Natural killer cell (primary cell): Measurements from ENCODE around the gene MIF4GD. TPM values are rescaled to one million over a fixed set of nuclear protein-coding genes. Genes with fewer than 3 reads are reported as not detected.
"Not testable (repeated sequence)": the region's sequence is repeated elsewhere in the genome, so short reads cannot be mapped to it uniquely, and the experiment has no call there.

ENCODE experiments used
- ATAC-seq, 3 donors: fragments of 150-1000 bp in 2 of 3; fragments of 200-7000 bp in 1 of 3; cut with Tn5 transposase; 1 replicate in 1 of 3; 2 replicates in 2 of 3; pipeline ENCODE4 v1.10.0; 2021; ENCODE audit warnings: mild to moderate bottlenecking in 2 of 3, moderate library complexity in 2 of 3
- DNase-seq, 2 donors: peaks; one replicate each; pipeline versions ENCODE4 v3.0.0 to v3.0.0-alpha.2; 2013 to 2021; ENCODE audit warnings: mixed read lengths in 1 of 2
- H3K27ac ChIP-seq: one replicate; pipeline ENCODE4 v1.5.1; 2013; ENCODE audit warnings: mild to moderate bottlenecking, low read length
- H3K27me3 ChIP-seq: one replicate; pipeline ENCODE4 v1.6.1; 2013; ENCODE audit warnings: low read length; ENCODE audit not compliant: control insufficient read depth, insufficient read depth
- H3K36me3 ChIP-seq: one replicate; pipeline ENCODE4 v1.6.1; 2013; ENCODE audit warnings: low read length; ENCODE audit not compliant: control insufficient read depth, insufficient read depth
- H3K4me1 ChIP-seq: one replicate; pipeline ENCODE4 v1.6.1; 2013; ENCODE audit warnings: low read length; ENCODE audit not compliant: control insufficient read depth, insufficient read depth
- H3K4me3 ChIP-seq: one replicate; pipeline ENCODE4 v1.5.1; 2013; ENCODE audit warnings: low read length
- H3K9me3 ChIP-seq: one replicate; pipeline ENCODE4 v1.6.1; 2013; ENCODE audit warnings: low read length; ENCODE audit not compliant: control insufficient read depth, insufficient read depth
- H3K27ac Mint-ChIP-seq, 2 donors: one replicate each; pipeline ENCODE4 v1.8.0; 2022; ENCODE audit warnings: mild to moderate bottlenecking in 2 of 2, mixed read lengths in 2 of 2, moderate library complexity in 1 of 2
- H3K27me3 Mint-ChIP-seq, 2 donors: one replicate each; pipeline ENCODE4 v1.8.0; 2022; ENCODE audit warnings: low read depth in 2 of 2, mixed read lengths in 2 of 2
- H3K36me3 Mint-ChIP-seq: one replicate; pipeline ENCODE4 v1.8.0; 2022; ENCODE audit warnings: mixed read lengths
- H3K4me1 Mint-ChIP-seq, 2 donors: one replicate each; pipeline ENCODE4 v1.8.0; 2022; ENCODE audit warnings: mixed read lengths in 2 of 2
- H3K4me3 Mint-ChIP-seq: one replicate; pipeline ENCODE4 v1.8.0; 2022; ENCODE audit warnings: mild to moderate bottlenecking, moderate library complexity, mixed read lengths
- H3K9me3 Mint-ChIP-seq, 2 donors: one replicate each; pipeline ENCODE4 v1.8.0; 2022; ENCODE audit warnings: mixed read lengths in 2 of 2
- WGBS: methylation state at CpG from one replicate; pipeline ENCODE4 v1.1.7; 2013; ENCODE audit warnings: missing lambda C conversion rate; ENCODE audit not compliant: insufficient coverage; 5-methylcytosine and 5-hydroxymethylcytosine counted together
- intact Hi-C: fragments of 100-400 bp; cut with micrococcal nuclease; formaldehyde crosslinking; loops from one replicate; pipeline ENCODE4 v1.14.2; 2022
- total RNA-seq, 4 donors: library from RNA; stranded (reverse); fragments of 120-200 nt in 1 of 4; gene quantifications; one replicate each; pipeline versions ENCODE4 v1.2.3 to v1.2.4, GENCODE V29; 2013 to 2022
- TF ChIP-seq, protein P1 (sequence below): fragments of 200-600 bp; IDR thresholded peaks from one replicate; pipeline ENCODE4 v1.8.0; 2022; ENCODE audit warnings: antibody characterized with exemption

The MIF4GD gene
- total RNA-seq, 3 donors from 2014 or later (not counting 1 experiment from before 2014, with no cell fraction given): 44.5 to 56.9 (median 50.3) TPM

DNA sequence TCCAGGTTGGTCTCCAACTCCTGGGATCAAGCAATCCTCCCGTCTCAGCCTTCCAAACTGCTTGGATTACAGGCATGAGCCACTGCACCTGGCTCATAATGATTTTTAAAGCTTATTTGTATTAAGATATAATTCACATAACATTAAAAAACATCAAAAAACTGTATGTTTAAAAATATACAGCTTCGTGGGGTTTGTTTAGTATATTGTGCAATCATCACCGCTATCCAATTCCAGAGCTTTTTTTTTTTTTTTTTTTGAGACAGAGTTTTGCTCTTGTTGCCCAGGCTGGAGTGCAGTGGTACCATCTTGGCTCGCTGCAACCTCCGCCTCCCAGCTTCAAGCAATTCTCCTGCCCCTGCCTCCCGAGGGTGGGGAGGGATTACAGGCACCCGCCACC, 29.2 kb upstream of the MIF4GD start:
- 82% methylated on average over 7 of the region's 7 CpGs for whole genome bisulfite sequencing
- no peaks in the 10 kb centered on the region for H3K36me3 ChIP-seq
- H3K27ac ChIP-seq: no peak overlapping the region
- H3K4me1 ChIP-seq: peaks cover 35% of the 10 kb centered on the region
- H3K27me3 Mint-ChIP-seq: no peaks in the 10 kb centered on the region
- ATAC-seq (no peak), DNase-seq (no peak)
- no peaks in the 10 kb centered on the region for H3K9me3 Mint-ChIP-seq
- TF ChIP-seq, protein P1, sequence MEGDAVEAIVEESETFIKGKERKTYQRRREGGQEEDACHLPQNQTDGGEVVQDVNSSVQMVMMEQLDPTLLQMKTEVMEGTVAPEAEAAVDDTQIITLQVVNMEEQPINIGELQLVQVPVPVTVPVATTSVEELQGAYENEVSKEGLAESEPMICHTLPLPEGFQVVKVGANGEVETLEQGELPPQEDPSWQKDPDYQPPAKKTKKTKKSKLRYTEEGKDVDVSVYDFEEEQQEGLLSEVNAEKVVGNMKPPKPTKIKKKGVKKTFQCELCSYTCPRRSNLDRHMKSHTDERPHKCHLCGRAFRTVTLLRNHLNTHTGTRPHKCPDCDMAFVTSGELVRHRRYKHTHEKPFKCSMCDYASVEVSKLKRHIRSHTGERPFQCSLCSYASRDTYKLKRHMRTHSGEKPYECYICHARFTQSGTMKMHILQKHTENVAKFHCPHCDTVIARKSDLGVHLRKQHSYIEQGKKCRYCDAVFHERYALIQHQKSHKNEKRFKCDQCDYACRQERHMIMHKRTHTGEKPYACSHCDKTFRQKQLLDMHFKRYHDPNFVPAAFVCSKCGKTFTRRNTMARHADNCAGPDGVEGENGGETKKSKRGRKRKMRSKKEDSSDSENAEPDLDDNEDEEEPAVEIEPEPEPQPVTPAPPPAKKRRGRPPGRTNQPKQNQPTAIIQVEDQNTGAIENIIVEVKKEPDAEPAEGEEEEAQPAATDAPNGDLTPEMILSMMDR: no peak
- H3K27ac Mint-ChIP-seq: no peak overlapping the region
- no peak overlapping the region for H3K4me3 ChIP-seq
- intact Hi-C loops: no loop called here
- H3K4me1 Mint-ChIP-seq: no peaks in the 10 kb centered on the region
- no peaks in the 10 kb centered on the region for H3K27me3 ChIP-seq
- H3K4me3 Mint-ChIP-seq: no peak overlapping the region
- H3K36me3 Mint-ChIP-seq: no peaks in the 10 kb centered on the region
- no peaks in the 10 kb centered on the region for H3K9me3 ChIP-seq

DNA sequence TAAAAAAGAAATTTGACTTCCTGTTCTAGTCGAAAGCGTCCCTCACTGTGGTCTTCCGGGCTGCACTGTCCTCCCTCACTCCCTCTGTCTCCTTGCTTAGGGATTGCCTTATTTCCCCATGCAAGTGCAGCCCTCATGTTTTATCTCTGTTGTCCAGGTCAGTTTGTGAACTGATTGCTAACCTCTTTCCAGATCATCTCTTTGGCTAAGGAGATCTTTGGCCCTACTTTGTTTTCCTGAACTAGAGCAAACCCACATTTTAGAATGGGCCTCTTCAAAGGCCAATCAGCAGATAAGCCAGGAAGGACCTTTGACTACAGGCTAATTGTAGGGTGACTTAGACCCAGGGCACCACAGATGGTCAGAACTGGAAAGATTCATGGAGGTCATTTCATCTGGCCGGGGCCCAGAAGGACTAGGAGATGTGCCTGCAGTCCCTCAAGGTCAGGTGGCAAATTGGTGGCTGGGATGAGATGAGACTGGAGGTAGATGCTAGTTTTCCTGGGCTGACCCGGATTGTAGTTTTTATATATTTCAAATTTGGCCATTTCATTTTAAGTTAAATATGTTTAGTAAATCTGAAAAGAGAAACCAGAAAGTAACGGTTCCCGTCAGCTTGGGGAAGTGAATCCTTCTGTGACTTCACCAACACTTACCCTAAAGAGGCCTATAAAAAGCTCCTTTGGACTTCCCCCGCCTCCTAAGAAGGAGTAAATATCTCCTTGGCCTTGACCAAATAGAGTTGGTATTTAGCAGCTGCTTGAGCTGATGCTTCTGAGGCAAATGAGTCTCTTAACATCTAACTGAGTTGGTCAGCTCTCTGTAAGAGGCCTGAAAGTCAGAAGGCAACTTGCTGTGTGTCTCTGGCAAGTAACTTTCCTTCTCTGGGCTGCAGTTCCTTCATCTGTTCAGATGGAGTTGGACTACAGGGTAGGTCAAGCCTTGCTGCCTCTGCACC, 24.4 kb upstream of the MIF4GD start:
- Mint-ChIP-seq H3K36me3 (no peaks in the 10 kb centered on the region), H3K4me1 (no peaks in the 10 kb centered on the region), H3K4me3 (no peak overlapping the region), H3K27ac (peak overlapping the region in 1 of 2 donors; percentile 61), H3K9me3 (no peaks in the 10 kb centered on the region), H3K27me3 (no peaks in the 10 kb centered on the region)
- Histone ChIP-seq H3K27me3 (no peaks in the 10 kb centered on the region), H3K4me1 (peaks cover 39% of the 10 kb centered on the region), H3K36me3 (no peaks in the 10 kb centered on the region), H3K4me3 (no peak overlapping the region), H3K9me3 (no peaks in the 10 kb centered on the region), H3K27ac (peak overlapping the region; percentile 90)
- DNase-seq (no peak), ATAC-seq (peak in 2 of 3 donors; percentile 38 to 53)
- 54% methylated on average over 6 of the region's 8 CpGs for WGBS
- intact Hi-C loops: no loop called here
- TF ChIP-seq, protein P1: no peak

DNA sequence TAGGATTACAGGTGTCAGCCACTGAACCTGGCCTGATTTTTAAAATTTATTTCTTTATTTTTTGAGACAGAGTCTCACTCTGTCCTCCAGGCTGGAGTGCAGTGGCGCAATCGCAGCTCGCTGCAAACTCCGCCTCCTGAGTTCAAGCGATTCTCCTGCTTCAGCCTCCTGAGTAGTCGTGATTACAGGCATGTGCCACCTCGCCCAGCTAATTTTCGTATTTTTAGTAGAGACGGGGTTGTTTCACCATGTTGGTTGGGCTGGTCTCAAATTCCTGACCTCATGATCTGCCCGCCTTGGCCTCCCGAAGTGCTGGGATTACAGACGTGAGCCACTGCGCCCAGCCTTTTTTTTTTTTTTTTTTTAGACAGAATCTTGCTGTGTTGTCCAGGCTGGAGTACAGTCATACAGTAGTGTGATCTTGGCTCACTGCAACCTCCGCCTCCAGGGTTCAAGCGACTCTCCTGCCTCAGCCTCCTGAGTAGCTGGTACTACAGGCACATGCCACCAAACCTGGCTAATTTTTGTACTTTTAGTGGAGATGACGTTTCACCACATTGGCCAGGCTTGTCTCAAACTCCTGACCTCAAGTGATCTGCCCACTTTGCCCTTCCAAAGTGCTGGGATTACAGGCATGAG, 21.9 kb upstream of the MIF4GD start:
- H3K4me3 Mint-ChIP-seq, H3K36me3 ChIP-seq, H3K27ac Mint-ChIP-seq, intact Hi-C loops, H3K4me3 ChIP-seq, H3K9me3 ChIP-seq, H3K27me3 ChIP-seq, H3K27me3 Mint-ChIP-seq, DNase-seq, H3K36me3 Mint-ChIP-seq, H3K9me3 Mint-ChIP-seq, H3K27ac ChIP-seq, ATAC-seq: not testable (repeated sequence)
- WGBS: 81% methylated on average over 16 of the region's 16 CpGs
- peaks cover 45% of the 10 kb centered on the region for H3K4me1 ChIP-seq
- H3K4me1 Mint-ChIP-seq: peaks cover 15 to 18% of the 10 kb centered on the region in 2 donors

- WGBS: under 1% methylated on average over 22 of the region's 26 CpGs
- Mint-ChIP-seq H3K27ac (peak overlapping the region; percentile 100), H3K4me3 (peak overlapping the region; percentile 100), H3K27me3 (no peaks in the 10 kb centered on the region), H3K36me3 (no peaks in the 10 kb centered on the region), H3K4me1 (peaks cover 15 to 19% of the 10 kb centered on the region in 2 donors), H3K9me3 (no peaks in the 10 kb centered on the region)
- no peaks in the 10 kb centered on the region for H3K27me3 ChIP-seq
- peak in 1 of 2 donors; percentile 86 for DNase-seq
- intact Hi-C loops: loop anchor here (1.0 to 5.0 kb wide), 7 partner anchors 19 to 565 kb away; partner anchors contain the start of genes CASKIN2, GGA3, GRB2 and MIF4GD
- peaks cover 20% of the 10 kb centered on the region for H3K4me1 ChIP-seq
- H3K9me3 ChIP-seq: no peaks in the 10 kb centered on the region
- peak overlapping the region; percentile 56 for H3K4me3 ChIP-seq
- peak overlapping the region; percentile 85 for H3K27ac ChIP-seq
- ATAC-seq: peak; percentile 31 to 45 (median 34)
- H3K36me3 ChIP-seq: peaks cover 5% of the 10 kb centered on the region
- TF ChIP-seq, protein P1: no peak
Observed at GRCh38 chr17:75289832-75290337, 18.9 kb upstream of the MIF4GD start.
